CD14-positive monocyte (primary cell): ENCODE results near the gene PUS7. TPM values are rescaled to one million over a fixed set of nuclear protein-coding genes. Genes with fewer than 3 reads are reported as not detected.
"Not testable (repeated sequence)": the region's sequence is repeated elsewhere in the genome, so short reads cannot be mapped to it uniquely, and the experiment has no call there.

Experiments used
- DNase-seq, 3 donors: peaks; one replicate each; pipeline ENCODE4 v3.0.0-alpha.2; 2011 to 2022
- H2AFZ ChIP-seq: 2 replicates; pipeline ENCODE4 v1.6.0; 2012; ENCODE audit warnings: mild to moderate bottlenecking, low read depth, low read length, inconsistent platforms; ENCODE audit not compliant: insufficient read depth, poor library complexity, severe bottlenecking
- H3K27ac ChIP-seq, 2 donors: 1 replicate in 1 of 2; 2 replicates in 1 of 2; pipeline ENCODE4 v1.5.1; 2012 to 2013; ENCODE audit warnings: low read length in 2 of 2, control low read depth in 1 of 2, inconsistent platforms in 1 of 2, low read depth in 1 of 2, mild to moderate bottlenecking in 1 of 2
- H3K27me3 ChIP-seq, 2 donors: one replicate each; pipeline versions ENCODE4 v1.6.0 to v1.6.1; 2011 to 2013; ENCODE audit warnings: low read length in 2 of 2; ENCODE audit not compliant: control insufficient read depth in 2 of 2, insufficient read depth in 2 of 2
- H3K36me3 ChIP-seq, 2 donors: replicated peaks in 1 of 2; 1 replicate in 1 of 2; 2 replicates in 1 of 2; pipeline versions ENCODE4 v1.5.1 to v1.6.1; 2012 to 2013; ENCODE audit warnings: low read length in 2 of 2, control low read depth in 1 of 2, inconsistent platforms in 1 of 2, mild to moderate bottlenecking in 1 of 2; ENCODE audit not compliant: insufficient read depth in 2 of 2, control insufficient read depth in 1 of 2
- H3K4me1 ChIP-seq, 2 donors: 1 replicate in 1 of 2; 2 replicates in 1 of 2; pipeline versions ENCODE4 v1.5.1 to v1.6.1; 2012 to 2013; ENCODE audit warnings: low read length in 2 of 2, control low read depth in 1 of 2, inconsistent platforms in 1 of 2, mild to moderate bottlenecking in 1 of 2, moderate library complexity in 1 of 2; ENCODE audit not compliant: insufficient read depth in 2 of 2, control insufficient read depth in 1 of 2
- H3K4me2 ChIP-seq: replicated peaks from 2 replicates; pipeline ENCODE3; 2012; ENCODE audit warnings: low read length, moderate library complexity, mild to moderate bottlenecking; ENCODE audit not compliant: poor library complexity, severe bottlenecking; ENCODE audit errors: extremely low read depth
- H3K4me3 ChIP-seq, 3 experiments: fragments of 200-600 bp in 1 of 3; sonication (generic) in 1 of 3; replicated peaks in 1 of 3; 1 replicate in 2 of 3; 2 replicates in 1 of 3; pipeline ENCODE4 v1.5.1; 2011 to 2013; ENCODE audit warnings: low read length in 3 of 3, mild to moderate bottlenecking in 3 of 3, control low read depth in 2 of 3, low read depth in 2 of 3, inconsistent platforms in 1 of 3, moderate library complexity in 1 of 3
- H3K79me2 ChIP-seq: 2 replicates; pipeline ENCODE4 v1.6.0; 2012; ENCODE audit warnings: mild to moderate bottlenecking, control low read depth, inconsistent platforms, low read length, moderate library complexity; ENCODE audit not compliant: insufficient read depth
- H3K9ac ChIP-seq: 2 replicates; pipeline ENCODE4 v1.6.0; 2017; ENCODE audit warnings: low read length, mild to moderate bottlenecking; ENCODE audit not compliant: insufficient read depth, poor library complexity, severe bottlenecking
- H3K9me3 ChIP-seq, 2 donors: replicated peaks in 1 of 2; 1 replicate in 1 of 2; 2 replicates in 1 of 2; pipeline versions ENCODE4 v1.5.1 to v1.6.1; 2012 to 2013; ENCODE audit warnings: low read length in 2 of 2, control low read depth in 1 of 2; ENCODE audit not compliant: control insufficient read depth in 1 of 2, insufficient read depth in 1 of 2
- H4K20me1 ChIP-seq: 2 replicates; pipeline ENCODE4 v1.6.0; 2012; ENCODE audit warnings: mild to moderate bottlenecking, low read length, control low read depth, moderate library complexity; ENCODE audit not compliant: insufficient read depth
- H3K27ac Mint-ChIP-seq, 7 donors: one replicate each; pipeline ENCODE4 v1.8.0; 2020; ENCODE audit warnings: mild to moderate bottlenecking in 7 of 7, mixed read lengths in 7 of 7, moderate library complexity in 6 of 7, inconsistent platforms in 2 of 7
- H3K27me3 Mint-ChIP-seq, 3 donors: one replicate each; pipeline ENCODE4 v1.8.0; 2021 to 2022; ENCODE audit warnings: low read depth in 3 of 3, mild to moderate bottlenecking in 3 of 3, mixed read lengths in 3 of 3, moderate library complexity in 3 of 3, inconsistent platforms in 1 of 3
- H3K36me3 Mint-ChIP-seq, 2 donors: one replicate each; pipeline ENCODE4 v1.8.0; 2020; ENCODE audit warnings: mixed read lengths in 2 of 2, inconsistent platforms in 1 of 2, mild to moderate bottlenecking in 1 of 2
- H3K4me1 Mint-ChIP-seq: one replicate; pipeline ENCODE4 v1.8.0; 2020; ENCODE audit warnings: mild to moderate bottlenecking, mixed read lengths
- H3K4me3 Mint-ChIP-seq, 2 donors: one replicate each; pipeline ENCODE4 v1.8.0; 2020; ENCODE audit warnings: mild to moderate bottlenecking in 2 of 2, mixed read lengths in 2 of 2, moderate library complexity in 1 of 2
- H3K9me3 Mint-ChIP-seq, 7 donors: one replicate each; pipeline ENCODE4 v1.8.0; 2020 to 2022; ENCODE audit warnings: mixed read lengths in 7 of 7, mild to moderate bottlenecking in 6 of 7, moderate library complexity in 6 of 7, inconsistent platforms in 2 of 7
- WGBS: methylation state at CpG from one replicate; pipeline ENCODE4 v1.1.5; 2013; ENCODE audit warnings: missing lambda C conversion rate; ENCODE audit not compliant: insufficient coverage; 5-methylcytosine and 5-hydroxymethylcytosine counted together
- intact Hi-C, 2 donors: fragments of 100-400 bp; cut with micrococcal nuclease; formaldehyde crosslinking; loops; one replicate each; pipeline versions ENCODE4 v1.15.0 to v1.15.1; 2023
- polyA plus RNA-seq, 3 donors: library from polyadenylated mRNA; depleted of rRNA in 1 of 3; unstranded in 2 of 3; stranded (reverse) in 1 of 3; fragments of 300-500 nt in 2 of 3; fragments of >200 nt in 1 of 3; fragmentation: Illumina TruSeq in 2 of 3; gene quantifications; 1 replicate in 2 of 3; 2 replicates in 1 of 3; pipeline ENCODE4 v1.2.3, GENCODE V29; 2012 to 2021
- TF ChIP-seq, protein P1 (sequence below): fragments of 200-600 bp; IDR thresholded peaks from one replicate; pipeline ENCODE4 v1.8.0; 2022; ENCODE audit warnings: antibody characterized with exemption, mild to moderate bottlenecking

Gene PUS7
- polyA plus RNA-seq, 3 donors, result 1.3 to 1.8 (median 1.6) TPM

DNA sequence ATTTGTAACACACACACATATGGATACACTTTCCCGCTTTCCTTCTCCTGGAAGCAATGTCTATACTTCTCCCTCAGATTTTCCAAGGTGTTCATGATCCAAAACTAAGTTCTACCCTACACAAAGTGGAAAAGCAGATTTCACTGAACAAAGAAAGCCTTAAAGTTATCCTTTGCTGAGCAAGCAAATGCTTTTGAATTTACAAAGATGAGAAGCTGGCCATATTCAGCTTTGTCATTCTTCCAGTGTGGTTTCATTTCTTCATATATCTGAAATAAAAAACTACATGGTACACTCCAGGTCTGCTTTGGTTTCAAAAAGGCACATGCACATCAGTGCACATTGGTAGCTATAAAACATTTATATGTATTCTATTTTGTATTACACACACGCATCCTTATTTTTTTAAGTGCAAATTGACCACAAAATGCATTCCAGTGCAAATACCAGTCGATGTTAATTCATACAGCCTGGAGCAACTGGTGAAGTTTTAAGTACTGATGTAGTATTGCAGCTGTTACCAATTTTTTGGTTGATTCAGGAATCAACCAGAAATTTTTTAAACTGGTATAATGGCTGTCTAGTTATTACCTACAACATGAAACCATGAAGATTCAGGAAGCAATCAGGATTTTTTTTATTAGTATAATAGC lies 67.8 kb downstream of the PUS7 start:
- H2AFZ ChIP-seq, result no peak overlapping the region
- H3K4me2 ChIP-seq, result no peak overlapping the region
- Mint-ChIP-seq H3K36me3 (peaks cover 0 to 6% of the 10 kb centered on the region in 2 donors), H3K9me3 (peaks cover 0 to 2% (median 0%) of the 10 kb centered on the region in 7 donors), H3K4me3 (no peak overlapping the region), H3K27me3 (no peaks in the 10 kb centered on the region), H3K27ac (no peak overlapping the region), H3K4me1 (no peaks in the 10 kb centered on the region)
- H3K4me3 ChIP-seq, result no peak overlapping the region
- TF ChIP-seq, protein P1, sequence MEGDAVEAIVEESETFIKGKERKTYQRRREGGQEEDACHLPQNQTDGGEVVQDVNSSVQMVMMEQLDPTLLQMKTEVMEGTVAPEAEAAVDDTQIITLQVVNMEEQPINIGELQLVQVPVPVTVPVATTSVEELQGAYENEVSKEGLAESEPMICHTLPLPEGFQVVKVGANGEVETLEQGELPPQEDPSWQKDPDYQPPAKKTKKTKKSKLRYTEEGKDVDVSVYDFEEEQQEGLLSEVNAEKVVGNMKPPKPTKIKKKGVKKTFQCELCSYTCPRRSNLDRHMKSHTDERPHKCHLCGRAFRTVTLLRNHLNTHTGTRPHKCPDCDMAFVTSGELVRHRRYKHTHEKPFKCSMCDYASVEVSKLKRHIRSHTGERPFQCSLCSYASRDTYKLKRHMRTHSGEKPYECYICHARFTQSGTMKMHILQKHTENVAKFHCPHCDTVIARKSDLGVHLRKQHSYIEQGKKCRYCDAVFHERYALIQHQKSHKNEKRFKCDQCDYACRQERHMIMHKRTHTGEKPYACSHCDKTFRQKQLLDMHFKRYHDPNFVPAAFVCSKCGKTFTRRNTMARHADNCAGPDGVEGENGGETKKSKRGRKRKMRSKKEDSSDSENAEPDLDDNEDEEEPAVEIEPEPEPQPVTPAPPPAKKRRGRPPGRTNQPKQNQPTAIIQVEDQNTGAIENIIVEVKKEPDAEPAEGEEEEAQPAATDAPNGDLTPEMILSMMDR, result no peak
- intact Hi-C loops, result no loop called here
- WGBS, result no CpG with 5 or more reads among the region's 3 CpGs
- H3K4me1 ChIP-seq, result no peaks in the 10 kb centered on the region
- peaks cover 0 to 2% of the 10 kb centered on the region in 2 donors for H3K36me3 ChIP-seq
- H3K27ac ChIP-seq, result no peak overlapping the region
- H3K9me3 ChIP-seq, result no peaks in the 10 kb centered on the region
- no peak overlapping the region for H3K9ac ChIP-seq
- no peaks in the 10 kb centered on the region for H3K27me3 ChIP-seq
- DNase-seq, result no peak
- H4K20me1 ChIP-seq, result no peaks in the 10 kb centered on the region
- no peaks in the 10 kb centered on the region for H3K79me2 ChIP-seq

DNA sequence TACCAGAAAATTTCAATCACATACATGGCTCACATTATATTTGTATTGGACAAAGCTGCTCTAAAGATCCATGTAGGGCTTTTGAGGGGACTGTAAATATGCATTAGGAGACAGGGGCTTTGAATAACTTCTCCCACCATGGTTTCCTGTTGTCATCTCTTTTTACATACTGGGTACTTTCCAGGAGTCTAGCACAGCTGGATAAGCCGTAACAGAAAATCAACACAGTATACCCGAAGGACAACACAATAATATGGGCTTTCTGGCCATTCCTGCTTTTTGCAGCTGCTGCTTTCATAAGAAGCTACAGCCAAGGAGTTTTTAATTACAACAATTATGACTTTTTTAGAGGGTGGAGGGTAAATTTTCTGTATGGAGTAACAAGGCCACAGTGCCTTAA lies 70.0 kb downstream of the PUS7 start:
- TF ChIP-seq, protein P1, result no peak
- H3K27me3 ChIP-seq, result no peaks in the 10 kb centered on the region
- H3K4me3 ChIP-seq, result no peak overlapping the region
- Mint-ChIP-seq H3K27me3 (peaks cover 0 to 2% (median 0%) of the 10 kb centered on the region in 3 donors), H3K4me3 (no peak overlapping the region), H3K36me3 (peaks cover 0 to under 1% of the 10 kb centered on the region in 2 donors), H3K9me3 (peaks cover 0 to 2% (median 0%) of the 10 kb centered on the region in 7 donors), H3K4me1 (peaks cover 10% of the 10 kb centered on the region), H3K27ac (no peak overlapping the region)
- H3K79me2 ChIP-seq, result no peaks in the 10 kb centered on the region
- DNase-seq, result no peak
- no CpG with 5 or more reads among the region's 2 CpGs for WGBS
- H2AFZ ChIP-seq, result no peak overlapping the region
- no peak overlapping the region for H3K9ac ChIP-seq
- intact Hi-C loops, result no loop called here
- H4K20me1 ChIP-seq, result no peaks in the 10 kb centered on the region
- no peak overlapping the region for H3K4me2 ChIP-seq
- H3K4me1 ChIP-seq, result no peaks in the 10 kb centered on the region
- H3K36me3 ChIP-seq, result no peaks in the 10 kb centered on the region
- no peaks in the 10 kb centered on the region for H3K9me3 ChIP-seq
- no peak overlapping the region for H3K27ac ChIP-seq

DNA sequence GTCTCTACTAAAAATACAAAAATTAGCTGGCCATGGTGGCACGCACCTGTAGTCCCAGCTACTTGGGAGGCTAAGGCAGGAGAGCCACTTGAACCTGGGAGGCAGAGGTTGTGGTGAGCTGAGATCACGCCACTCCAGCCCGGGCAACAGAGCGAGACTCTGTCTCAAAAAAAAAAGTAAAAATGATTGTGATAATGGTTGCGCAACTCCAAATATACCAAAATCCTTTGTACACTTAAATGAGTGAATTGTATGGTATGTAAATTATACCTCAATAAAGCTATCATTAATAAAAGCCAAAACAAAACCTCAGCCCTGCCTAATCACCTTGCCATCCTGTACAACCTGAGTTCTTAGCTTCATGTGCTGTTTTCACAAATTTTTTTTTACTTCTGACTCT lies 71.2 kb downstream of the PUS7 start:
- H3K36me3 ChIP-seq, H3K4me2 ChIP-seq, H3K9ac ChIP-seq, H3K79me2 ChIP-seq, H3K4me3 ChIP-seq, H3K4me1 ChIP-seq, H3K27ac ChIP-seq, H3K4me3 Mint-ChIP-seq, H3K27me3 Mint-ChIP-seq, H3K9me3 Mint-ChIP-seq, H3K27me3 ChIP-seq, H2AFZ ChIP-seq, H4K20me1 ChIP-seq, H3K9me3 ChIP-seq, DNase-seq, intact Hi-C loops, H3K36me3 Mint-ChIP-seq, H3K27ac Mint-ChIP-seq: not testable (repeated sequence)
- H3K4me1 Mint-ChIP-seq, result peaks cover 10% of the 10 kb centered on the region
- no CpG with 5 or more reads among the region's 5 CpGs for WGBS
